Measurements from ENCODE around the gene TRABD2A. TPM values are rescaled to one million over a fixed set of nuclear protein-coding genes. Genes with fewer than 3 reads are reported as not detected.

The TRABD2A gene
- polyA plus RNA-seq, 1 donor (not counting 4 experiments of a cell fraction or from before 2014, with no cell fraction given): 0.54 TPM

DNA sequence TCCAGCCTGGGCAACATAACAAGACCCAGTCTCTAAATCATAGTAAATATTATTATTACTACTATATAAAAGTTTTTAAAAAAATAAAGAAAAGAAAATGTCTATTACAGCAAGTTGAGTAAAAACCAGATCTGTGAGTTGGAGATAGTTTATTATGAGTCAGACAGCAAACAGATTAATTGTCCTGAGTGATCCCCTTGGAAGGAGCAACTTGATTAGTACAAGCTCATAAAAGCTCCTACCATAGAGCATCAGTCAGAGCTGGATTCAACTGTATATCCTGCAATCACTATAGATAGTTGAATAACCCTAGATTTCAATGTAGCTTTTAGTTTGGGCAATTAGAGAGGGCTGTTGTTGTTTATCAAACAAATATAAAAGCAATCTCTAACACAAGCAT lies 84.1 kb downstream of the TRABD2A start:
- Histone ChIP-seq H3K4me2 (ENCODE audit: control insufficient read depth, extremely low read depth, insufficient read depth, low read depth, low read length) (no peak overlapping the region), H4K20me1 (ENCODE audit: control insufficient read depth, extremely low read depth, insufficient read depth, low read length) (no peaks in the 10 kb centered on the region), H3K4me1 (ENCODE audit: control insufficient read depth, extremely low read depth, insufficient read depth, low read length) (no peaks in the 10 kb centered on the region), H2AFZ (ENCODE audit: control insufficient read depth, low read length) (no peak overlapping the region), H3K27me3 (ENCODE audit: control insufficient read depth, extremely low read depth, insufficient read depth, low read length) (peaks cover 3% of the 10 kb centered on the region), H3K9me1 (ENCODE audit: control insufficient read depth, extremely low read depth, insufficient read depth, low read length) (no peaks in the 10 kb centered on the region), H3K4me3 (ENCODE audit: control insufficient read depth in 2 of 3, extremely low read depth in 1 of 3, insufficient read depth in 2 of 3, low read depth in 1 of 3, low read length in 3 of 3) (no peak overlapping the region), H3K79me2 (ENCODE audit: control insufficient read depth, insufficient read depth, low read length) (no peaks in the 10 kb centered on the region), H3K27ac (ENCODE audit: control insufficient read depth, insufficient read depth, low read length) (no peak overlapping the region), H3K9ac (ENCODE audit: control insufficient read depth, extremely low read depth, insufficient read depth, low read length) (no peak overlapping the region), H3K9me3 (ENCODE audit: control insufficient read depth, low read depth, low read length) (no peaks in the 10 kb centered on the region), H3K36me3 (ENCODE audit: control insufficient read depth in 2 of 2, extremely low read depth in 1 of 2, insufficient read depth in 2 of 2, low read length in 2 of 2) (no peaks in the 10 kb centered on the region)
- TF ChIP-seq, protein P1, sequence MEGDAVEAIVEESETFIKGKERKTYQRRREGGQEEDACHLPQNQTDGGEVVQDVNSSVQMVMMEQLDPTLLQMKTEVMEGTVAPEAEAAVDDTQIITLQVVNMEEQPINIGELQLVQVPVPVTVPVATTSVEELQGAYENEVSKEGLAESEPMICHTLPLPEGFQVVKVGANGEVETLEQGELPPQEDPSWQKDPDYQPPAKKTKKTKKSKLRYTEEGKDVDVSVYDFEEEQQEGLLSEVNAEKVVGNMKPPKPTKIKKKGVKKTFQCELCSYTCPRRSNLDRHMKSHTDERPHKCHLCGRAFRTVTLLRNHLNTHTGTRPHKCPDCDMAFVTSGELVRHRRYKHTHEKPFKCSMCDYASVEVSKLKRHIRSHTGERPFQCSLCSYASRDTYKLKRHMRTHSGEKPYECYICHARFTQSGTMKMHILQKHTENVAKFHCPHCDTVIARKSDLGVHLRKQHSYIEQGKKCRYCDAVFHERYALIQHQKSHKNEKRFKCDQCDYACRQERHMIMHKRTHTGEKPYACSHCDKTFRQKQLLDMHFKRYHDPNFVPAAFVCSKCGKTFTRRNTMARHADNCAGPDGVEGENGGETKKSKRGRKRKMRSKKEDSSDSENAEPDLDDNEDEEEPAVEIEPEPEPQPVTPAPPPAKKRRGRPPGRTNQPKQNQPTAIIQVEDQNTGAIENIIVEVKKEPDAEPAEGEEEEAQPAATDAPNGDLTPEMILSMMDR (optimal IDR thresholded peaks at IDR 0.05 in 1 of 3, IDR thresholded peaks at IDR 0.05 in 1 of 3, conservative IDR thresholded peaks at IDR 0.05 in 1 of 3; ENCODE audit: extremely low read depth in 1 of 3, insufficient read depth in 2 of 3, low read length in 3 of 3): no peak
- FAIRE-seq (no peak), DNase-seq (ENCODE audit: low read depth, low spot score) (no peak)
- dilution Hi-C loops (cut with MboI; ENCODE audit: extremely low pct_ligation_motif_present, low sequenced_read_pairs): no loop called here

DNA sequence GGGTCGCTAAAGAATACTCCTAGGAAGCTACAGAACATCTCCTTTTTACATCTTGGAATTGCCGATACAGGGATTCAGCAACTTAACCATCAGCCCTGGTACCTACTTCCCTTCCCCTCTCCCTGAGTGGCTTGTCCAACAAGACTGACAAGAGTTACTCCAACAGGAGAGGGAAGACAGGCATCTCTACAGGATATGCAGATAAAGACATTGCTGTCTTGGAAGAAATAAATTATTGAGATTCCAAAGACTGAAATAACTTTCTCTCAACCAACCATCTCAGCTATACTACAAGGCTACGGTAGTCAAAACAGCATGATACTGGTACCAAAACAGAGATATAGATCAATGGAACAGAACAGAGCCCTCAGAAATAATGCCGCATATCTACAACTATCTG lies 87.2 kb downstream of the TRABD2A start:
- no peaks in the 10 kb centered on the region for H3K9me3 ChIP-seq (ENCODE audit: control insufficient read depth, low read depth, low read length)
- H3K4me2 ChIP-seq (ENCODE audit: control insufficient read depth, extremely low read depth, insufficient read depth, low read depth, low read length): no peak overlapping the region
- dilution Hi-C loops (cut with MboI; ENCODE audit: extremely low pct_ligation_motif_present, low sequenced_read_pairs): no loop called here
- no peak overlapping the region for H3K4me3 ChIP-seq (ENCODE audit: control insufficient read depth in 2 of 3, extremely low read depth in 1 of 3, insufficient read depth in 2 of 3, low read depth in 1 of 3, low read length in 3 of 3)
- no peak overlapping the region for H3K27ac ChIP-seq (ENCODE audit: control insufficient read depth, insufficient read depth, low read length)
- H3K36me3 ChIP-seq (ENCODE audit: control insufficient read depth in 2 of 2, extremely low read depth in 1 of 2, insufficient read depth in 2 of 2, low read length in 2 of 2): no peaks in the 10 kb centered on the region
- no peak for FAIRE-seq
- H3K27me3 ChIP-seq (ENCODE audit: control insufficient read depth, extremely low read depth, insufficient read depth, low read length): peaks cover 3% of the 10 kb centered on the region
- TF ChIP-seq, protein P1 (optimal IDR thresholded peaks at IDR 0.05 in 1 of 3, IDR thresholded peaks at IDR 0.05 in 1 of 3, conservative IDR thresholded peaks at IDR 0.05 in 1 of 3; ENCODE audit: extremely low read depth in 1 of 3, insufficient read depth in 2 of 3, low read length in 3 of 3): no peak
- no peak for TF ChIP-seq EZH2 (IDR thresholded peaks at IDR 0.05; ENCODE audit: low read length)
- no peaks in the 10 kb centered on the region for H3K9me1 ChIP-seq (ENCODE audit: control insufficient read depth, extremely low read depth, insufficient read depth, low read length)
- no peaks in the 10 kb centered on the region for H4K20me1 ChIP-seq (ENCODE audit: control insufficient read depth, extremely low read depth, insufficient read depth, low read length)
- no peaks in the 10 kb centered on the region for H3K4me1 ChIP-seq (ENCODE audit: control insufficient read depth, extremely low read depth, insufficient read depth, low read length)
- DNase-seq (ENCODE audit: low read depth, low spot score): no peak
- no peak overlapping the region for H3K9ac ChIP-seq (ENCODE audit: control insufficient read depth, extremely low read depth, insufficient read depth, low read length)
- H3K79me2 ChIP-seq (ENCODE audit: control insufficient read depth, insufficient read depth, low read length): no peaks in the 10 kb centered on the region
- no peak overlapping the region for H2AFZ ChIP-seq (ENCODE audit: control insufficient read depth, low read length)

Measured in keratinocyte (primary cell).